Fibroblast of upper back skin (primary cell): ENCODE results near the gene GNB4.

ENCODE experiments used
- DNase-seq: peaks from one replicate; pipeline ENCODE4 v3.0.0-alpha.2; 2013

The GNB4 gene

GRCh38 chr3:179432451-179432850 lies 18.8 kb downstream of the GNB4 start:
- no peak for DNase-seq

- no peak for DNase-seq
These were observed 19.2 kb downstream of the GNB4 start for GRCh38 chr3:179432021-179432420.

GRCh38 chr3:179430277-179430870 lies 20.9 kb downstream of the GNB4 start:
- no peak for DNase-seq

GRCh38 chr3:179428876-179429548 lies 22.3 kb downstream of the GNB4 start:
- DNase-seq = no peak

- DNase-seq = no peak
These were observed 26.2 kb downstream of the GNB4 start for GRCh38 chr3:179425075-179425474.

GRCh38 chr3:179421500-179421899 lies 29.8 kb downstream of the GNB4 start:
- peak; percentile 32 for DNase-seq

- DNase-seq = no peak
These were observed 32.7 kb downstream of the GNB4 start for GRCh38 chr3:179418610-179419009.

- DNase-seq = peak; percentile 91
These were observed 34.6 kb downstream of the GNB4 start for GRCh38 chr3:179416681-179417080.

GRCh38 chr3:179415377-179415776 lies 35.9 kb downstream of the GNB4 start:
- DNase-seq = no peak

GRCh38 chr3:179414804-179415203 lies 36.5 kb downstream of the GNB4 start:
- DNase-seq = no peak

GRCh38 chr3:179410999-179411398 lies 40.3 kb downstream of the GNB4 start:
- no peak for DNase-seq

GRCh38 chr3:179410331-179410730 lies 40.9 kb downstream of the GNB4 start:
- DNase-seq = peak; percentile 19

- no peak for DNase-seq
These were observed 47.0 kb downstream of the GNB4 start for GRCh38 chr3:179404307-179404706.

GRCh38 chr3:179402963-179403362 lies 48.3 kb downstream of the GNB4 start:
- no peak for DNase-seq

GRCh38 chr3:179401561-179401960 lies 49.7 kb downstream of the GNB4 start:
- peak; percentile 13 for DNase-seq

- peak; percentile 71 for DNase-seq
These were observed 52.6 kb downstream of the GNB4 start for GRCh38 chr3:179398574-179399231.

- DNase-seq = no peak
These were observed 59.4 kb downstream of the GNB4 start for GRCh38 chr3:179391906-179392305.

GRCh38 chr3:179376474-179376873 lies 74.8 kb downstream of the GNB4 start:
- DNase-seq = no peak

GRCh38 chr3:179375091-179375999 lies 75.9 kb downstream of the GNB4 start:
- DNase-seq = no peak

GRCh38 chr3:179373938-179374337 lies 77.3 kb downstream of the GNB4 start:
- no peak for DNase-seq

GRCh38 chr3:179369621-179370020 lies 81.6 kb downstream of the GNB4 start:
- DNase-seq = no peak

- DNase-seq = no peak
These were observed 87.9 kb downstream of the GNB4 start for GRCh38 chr3:179363332-179363731.

- no peak for DNase-seq
These were observed 95.3 kb downstream of the GNB4 start for GRCh38 chr3:179355996-179356395.
